C4-2B (cell line): ENCODE results near the gene STRIP2.

Experiments
- ZFX ChIP-seq: fragments of 450-650 bp; IDR thresholded peaks from 2 replicates; pipeline ENCODE4 v1.6.1; 2017
- TF ChIP-seq, protein P1 (sequence below): fragments of 450-650 bp; conservative IDR thresholded peaks from 2 replicates; pipeline ENCODE4 v1.5.1; 2017; ENCODE audit warnings: mild to moderate bottlenecking

DNA sequence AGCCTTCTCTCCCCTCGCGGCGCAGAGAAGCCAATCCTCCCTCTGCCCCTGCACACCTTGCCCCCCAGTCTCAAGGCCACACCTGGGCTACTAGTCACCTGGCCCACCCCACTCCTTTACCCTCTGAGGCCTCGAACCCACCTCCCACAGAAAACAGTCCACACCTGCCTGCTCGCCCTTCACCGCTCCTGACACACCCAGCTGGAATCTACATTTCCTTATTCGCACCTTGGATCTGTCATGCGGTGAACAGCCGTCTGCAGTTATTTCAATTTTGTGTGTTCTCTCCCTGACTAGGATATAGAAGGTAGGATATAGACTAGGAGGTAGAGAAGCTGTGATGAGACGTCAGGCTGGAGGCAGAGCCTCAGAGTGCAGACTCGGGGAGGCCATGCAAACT, 97.5 kb downstream of the STRIP2 start:
- TF ChIP-seq, protein P1, sequence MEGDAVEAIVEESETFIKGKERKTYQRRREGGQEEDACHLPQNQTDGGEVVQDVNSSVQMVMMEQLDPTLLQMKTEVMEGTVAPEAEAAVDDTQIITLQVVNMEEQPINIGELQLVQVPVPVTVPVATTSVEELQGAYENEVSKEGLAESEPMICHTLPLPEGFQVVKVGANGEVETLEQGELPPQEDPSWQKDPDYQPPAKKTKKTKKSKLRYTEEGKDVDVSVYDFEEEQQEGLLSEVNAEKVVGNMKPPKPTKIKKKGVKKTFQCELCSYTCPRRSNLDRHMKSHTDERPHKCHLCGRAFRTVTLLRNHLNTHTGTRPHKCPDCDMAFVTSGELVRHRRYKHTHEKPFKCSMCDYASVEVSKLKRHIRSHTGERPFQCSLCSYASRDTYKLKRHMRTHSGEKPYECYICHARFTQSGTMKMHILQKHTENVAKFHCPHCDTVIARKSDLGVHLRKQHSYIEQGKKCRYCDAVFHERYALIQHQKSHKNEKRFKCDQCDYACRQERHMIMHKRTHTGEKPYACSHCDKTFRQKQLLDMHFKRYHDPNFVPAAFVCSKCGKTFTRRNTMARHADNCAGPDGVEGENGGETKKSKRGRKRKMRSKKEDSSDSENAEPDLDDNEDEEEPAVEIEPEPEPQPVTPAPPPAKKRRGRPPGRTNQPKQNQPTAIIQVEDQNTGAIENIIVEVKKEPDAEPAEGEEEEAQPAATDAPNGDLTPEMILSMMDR = no peak
- no peak for TF ChIP-seq ZFX
